Measurements from ENCODE around the gene ELMOD1. TPM values are rescaled to one million over a fixed set of nuclear protein-coding genes. Genes with fewer than 3 reads are reported as not detected.

Gene ELMOD1
- total and polyA plus RNA-seq, 2 donors (not counting 3 experiments of a cell fraction or from before 2014, with no cell fraction given), result 1.6 to 2.4 TPM

- Histone ChIP-seq H4K20me1 (replicated peaks; ENCODE audit: control insufficient read depth, extremely low read depth, insufficient read depth, low read length) (no peaks in the 10 kb centered on the region), H3K4me3 (replicated peaks in 1 of 3; ENCODE audit: insufficient read depth in 1 of 3, low read depth in 1 of 3, low read length in 3 of 3) (no peak overlapping the region), H3K9me1 (replicated peaks; ENCODE audit: control insufficient read depth, extremely low read depth, insufficient read depth, low read length) (peaks cover 2% of the 10 kb centered on the region), H3K27ac (ENCODE audit: insufficient read depth, low read depth, low read length) (no peak overlapping the region), H3K9me3 (replicated peaks; ENCODE audit: control insufficient read depth, insufficient read depth, low read length) (no peaks in the 10 kb centered on the region), H3K27me3 (ENCODE audit: control insufficient read depth in 2 of 2, insufficient read depth in 2 of 2, low read length in 2 of 2) (no peaks in the 10 kb centered on the region), H3K9ac (replicated peaks; ENCODE audit: extremely low read depth, insufficient read depth, low read length) (no peak overlapping the region), H3K36me3 (ENCODE audit: control insufficient read depth in 2 of 2, extremely low read depth in 1 of 2, insufficient read depth in 2 of 2, low read length in 2 of 2) (no peaks in the 10 kb centered on the region), H2AFZ (ENCODE audit: low read depth, low read length) (no peak overlapping the region), H3K79me2 (ENCODE audit: control insufficient read depth, insufficient read depth, low read length) (no peaks in the 10 kb centered on the region), H3K4me2 (ENCODE audit: insufficient read depth, low read length) (no peak overlapping the region), H3K4me1 (ENCODE audit: control insufficient read depth, extremely low read depth, insufficient read depth, low read length) (no peaks in the 10 kb centered on the region)
- no peak for DNase-seq (ENCODE audit: low read depth, low spot score)
- no peak for FAIRE-seq
- intact Hi-C loops (cut with micrococcal nuclease), result no loop called here
- dilution Hi-C loops (cut with MboI; ENCODE audit: extremely low pct_ligation_motif_present, low sequenced_read_pairs), result no loop called here
- TF ChIP-seq GATA2 (IDR thresholded peaks at IDR 0.05; ENCODE audit: insufficient read depth, insufficient read length, low read depth, low read length) (no peak), MYC (IDR thresholded peaks at IDR 0.05; ENCODE audit: low read depth, low read length) (no peak), MAX (IDR thresholded peaks at IDR 0.05; ENCODE audit: insufficient read depth, insufficient read length) (no peak), FOS (IDR thresholded peaks at IDR 0.05; ENCODE audit: borderline replicate concordance, insufficient read depth, low read length) (no peak), CTCF (IDR thresholded peaks at IDR 0.05; ENCODE audit: extremely low read depth in 1 of 2, insufficient read depth in 1 of 2, low read depth in 1 of 2, low read length in 2 of 2) (no peak), JUN (IDR thresholded peaks at IDR 0.05; ENCODE audit: borderline replicate concordance, insufficient read depth, insufficient read length, low read depth) (no peak), EZH2 (IDR thresholded peaks at IDR 0.05; ENCODE audit: borderline replicate concordance, low read depth, low read length, severe bottlenecking) (no peak), POLR2A (IDR thresholded peaks at IDR 0.05; ENCODE audit: low read depth, low read length) (no peak), POLR2AphosphoS5 (IDR thresholded peaks at IDR 0.05; ENCODE audit: insufficient read depth, low read depth, low read length) (no peak)
- BruUV-seq (replicated peaks), result no TSS peak
- ChIA-PET CTCF (no interaction called here), POLR2A (no interaction called here)
These were observed 68.4 kb downstream of the ELMOD1 start for GRCh38 chr11:107659310-107659709.

Data from endothelial cell of umbilical vein (primary cell).